H9 (cell line): ENCODE results near the gene SMAP1. TPM values are rescaled to one million over a fixed set of nuclear protein-coding genes. Genes with fewer than 3 reads are reported as not detected.

ENCODE experiments used
- DNase-seq: peaks from one replicate; pipeline ENCODE4 v3.0.0-alpha.2; 2017
- H2AFZ ChIP-seq: one replicate; pipeline ENCODE4 v1.6.1; 2013; ENCODE audit warnings: mild to moderate bottlenecking, low read length, control low read depth, moderate library complexity
- H2AK5ac ChIP-seq: 2 replicates; pipeline ENCODE4 v1.6.1; 2013; ENCODE audit warnings: low read length, control low read depth, mixed read lengths; ENCODE audit not compliant: insufficient read length
- H2BK120ac ChIP-seq: one replicate; pipeline ENCODE4 v1.6.1; 2013; ENCODE audit warnings: low read depth, mild to moderate bottlenecking, low read length, control low read depth, inconsistent platforms; ENCODE audit not compliant: poor library complexity, severe bottlenecking
- H2BK12ac ChIP-seq: 2 replicates; pipeline ENCODE4 v1.6.1; 2013; ENCODE audit warnings: low read length, control low read depth, mixed read lengths, low read depth; ENCODE audit not compliant: insufficient read length
- H2BK15ac ChIP-seq: 2 replicates; pipeline ENCODE4 v1.6.1; 2013; ENCODE audit warnings: low read depth, low read length, control low read depth
- H2BK20ac ChIP-seq: one replicate; pipeline ENCODE4 v1.6.1; 2013; ENCODE audit warnings: low read depth, mild to moderate bottlenecking, low read length, control low read depth, inconsistent platforms; ENCODE audit not compliant: poor library complexity, severe bottlenecking
- H2BK5ac ChIP-seq: 2 replicates; pipeline ENCODE4 v1.6.1; 2013; ENCODE audit warnings: low read length, control low read depth, mixed read lengths; ENCODE audit not compliant: insufficient read length
- H3K14ac ChIP-seq: 2 replicates; pipeline ENCODE4 v1.6.1; 2013; ENCODE audit warnings: low read length, control low read depth; ENCODE audit not compliant: insufficient read depth
- H3K18ac ChIP-seq: 2 replicates; pipeline ENCODE4 v1.6.1; 2013; ENCODE audit warnings: low read depth, mild to moderate bottlenecking, mixed read lengths, low read length, control low read depth; ENCODE audit not compliant: insufficient read length
- H3K23ac ChIP-seq: 2 replicates; pipeline ENCODE4 v1.6.1; 2013; ENCODE audit warnings: low read length, control low read depth, mixed read lengths, low read depth; ENCODE audit not compliant: insufficient read length
- H3K23me2 ChIP-seq: 2 replicates; pipeline ENCODE4 v1.6.1; 2013; ENCODE audit warnings: low read depth, mild to moderate bottlenecking, mixed read lengths, low read length, control low read depth; ENCODE audit not compliant: insufficient read length, poor library complexity, severe bottlenecking
- H3K27ac ChIP-seq: 2 replicates; pipeline ENCODE4 v1.5.1; 2013; ENCODE audit warnings: low read length, control low read depth, mixed read lengths, low read depth; ENCODE audit not compliant: insufficient read length
- H3K27me3 ChIP-seq: 2 replicates; pipeline ENCODE4 v1.6.1; 2013; ENCODE audit warnings: low read length, control low read depth, inconsistent platforms; ENCODE audit not compliant: insufficient read depth
- H3K4ac ChIP-seq: 2 replicates; pipeline ENCODE4 v1.6.1; 2013; ENCODE audit warnings: low read depth, mild to moderate bottlenecking, control low read depth, inconsistent platforms, low read length, moderate library complexity
- H3K4me1 ChIP-seq: 2 replicates; pipeline ENCODE4 v1.6.1; 2013; ENCODE audit warnings: low read length, control low read depth, inconsistent platforms; ENCODE audit not compliant: insufficient read depth
- H3K4me2 ChIP-seq: 2 replicates; pipeline ENCODE4 v1.6.1; 2013; ENCODE audit warnings: low read length, control low read depth, mixed read lengths; ENCODE audit not compliant: insufficient read length, insufficient read depth
- H3K56ac ChIP-seq: 2 replicates; pipeline ENCODE4 v1.6.1; 2013; ENCODE audit warnings: low read depth, mild to moderate bottlenecking, mixed read lengths, low read length, control low read depth; ENCODE audit not compliant: insufficient read length
- H3K79me1 ChIP-seq: 2 replicates; pipeline ENCODE4 v1.6.1; 2013; ENCODE audit warnings: low read depth, mild to moderate bottlenecking, moderate library complexity, low read length, control low read depth, inconsistent platforms; ENCODE audit not compliant: insufficient read depth, poor library complexity, severe bottlenecking
- H3K79me2 ChIP-seq: 2 replicates; pipeline ENCODE4 v1.6.1; 2013; ENCODE audit warnings: low read length, control low read depth, inconsistent platforms; ENCODE audit not compliant: insufficient read depth
- H3K9ac ChIP-seq: 2 replicates; pipeline ENCODE4 v1.6.1; 2013; ENCODE audit warnings: low read length, control low read depth, mixed read lengths; ENCODE audit not compliant: insufficient read length; ENCODE audit errors: extremely low read depth
- H3K9me3 ChIP-seq: one replicate; pipeline ENCODE4 v1.6.1; 2013; ENCODE audit warnings: low read depth, low read length, inconsistent platforms; ENCODE audit not compliant: control insufficient read depth
- H3T11ph ChIP-seq: one replicate; pipeline ENCODE4 v1.6.1; 2013; ENCODE audit warnings: mild to moderate bottlenecking, low read length, control low read depth, inconsistent platforms
- H4K20me1 ChIP-seq: one replicate; pipeline ENCODE4 v1.6.1; 2013; ENCODE audit not compliant: control insufficient read depth, insufficient read length, insufficient read depth
- H4K5ac ChIP-seq: 2 replicates; pipeline ENCODE4 v1.6.1; 2013; ENCODE audit warnings: low read depth, mild to moderate bottlenecking, mixed read lengths, low read length, control low read depth; ENCODE audit not compliant: insufficient read length
- H4K8ac ChIP-seq: replicated peaks from 2 replicates; pipeline ENCODE4 v1.6.1; 2013; ENCODE audit warnings: low read length, control low read depth, mixed read lengths, low read depth; ENCODE audit not compliant: insufficient read length
- H4K91ac ChIP-seq: 2 replicates; pipeline ENCODE4 v1.6.1; 2013; ENCODE audit warnings: low read depth, mild to moderate bottlenecking, moderate library complexity, mixed read lengths, low read length, control low read depth; ENCODE audit not compliant: insufficient read length
- H3K27ac Mint-ChIP-seq, 3 experiments: 2 replicates in 2 of 3; 3 replicates in 1 of 3; pipeline ENCODE4 v1.8.0; 2020 to 2021; ENCODE audit warnings: mixed read lengths in 3 of 3, mild to moderate bottlenecking in 1 of 3, moderate library complexity in 1 of 3
- H3K27me3 Mint-ChIP-seq: 2 replicates; pipeline ENCODE4 v1.8.0; 2021; ENCODE audit warnings: low read depth, mild to moderate bottlenecking, moderate library complexity, mixed read lengths
- H3K36me3 Mint-ChIP-seq, 3 experiments: 2 replicates in 2 of 3; 3 replicates in 1 of 3; pipeline ENCODE4 v1.8.0; 2020 to 2021; ENCODE audit warnings: low read depth in 3 of 3, mixed read lengths in 3 of 3; ENCODE audit not compliant: insufficient read depth in 1 of 3
- H3K4me1 Mint-ChIP-seq, 2 experiments: 2 replicates each; pipeline ENCODE4 v1.8.0; 2020; ENCODE audit warnings: mixed read lengths in 2 of 2
- H3K4me3 Mint-ChIP-seq, 2 experiments: 2 replicates in 1 of 2; 3 replicates in 1 of 2; pipeline ENCODE4 v1.8.0; 2020 to 2021; ENCODE audit warnings: mild to moderate bottlenecking in 2 of 2, mixed read lengths in 2 of 2, moderate library complexity in 1 of 2
- H3K9me3 Mint-ChIP-seq, 2 experiments: 2 replicates in 1 of 2; 3 replicates in 1 of 2; pipeline ENCODE4 v1.8.0; 2020; ENCODE audit warnings: mild to moderate bottlenecking in 2 of 2, mixed read lengths in 2 of 2, moderate library complexity in 1 of 2
- WGBS: extraction: QIAGEN DNeasy Blood & Tissue Kit; methylation state at CpG from one replicate; pipeline ENCODE4 v1.1.7; 2013; ENCODE audit warnings: missing lambda C conversion rate, low lambda C conversion rate, mixed read lengths; ENCODE audit not compliant: insufficient read length; ENCODE audit errors: extremely low coverage; 5-methylcytosine and 5-hydroxymethylcytosine counted together
- total RNA-seq: library from RNA; stranded (reverse); gene quantifications from 2 replicates; pipeline ENCODE4 v1.2.1, GENCODE V29; 2021
- TF ChIP-seq, protein P1 (sequence below): fragments of 200-600 bp; sonication (generic); conservative IDR thresholded peaks from 3 replicates; pipeline ENCODE4 v1.8.0; 2021; ENCODE audit warnings: antibody characterized with exemption, mild to moderate bottlenecking

Gene SMAP1
- total RNA-seq, 1 experiment from 2014 or later, result 29.3 TPM

DNA sequence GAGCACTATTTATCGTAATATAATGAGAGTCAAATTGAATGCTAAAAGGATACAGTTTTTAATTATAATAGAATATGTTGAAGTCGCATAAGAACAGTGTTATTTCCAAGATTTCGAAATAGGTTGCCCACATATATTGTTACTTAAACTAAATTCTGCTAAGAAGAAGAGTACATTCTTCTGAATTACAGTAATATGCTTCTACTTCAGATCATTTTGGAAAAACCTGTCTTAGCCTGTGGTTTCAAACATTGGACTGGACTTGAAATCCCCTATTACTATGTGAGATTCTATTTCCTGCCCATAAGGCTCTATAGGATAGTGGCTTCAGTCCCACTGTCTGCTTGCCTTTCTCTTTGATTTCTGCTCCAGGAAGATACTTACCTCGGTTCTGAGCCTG lies 152.0 kb downstream of the SMAP1 start:
- no peaks in the 10 kb centered on the region for H3K36me3 Mint-ChIP-seq
- H2BK15ac ChIP-seq, result no peak overlapping the region
- no peak overlapping the region for H2BK12ac ChIP-seq
- H3K4me1 ChIP-seq, result no peaks in the 10 kb centered on the region
- no peak for DNase-seq
- no peaks in the 10 kb centered on the region for H4K20me1 ChIP-seq
- H3K23ac ChIP-seq, result no peak overlapping the region
- no peaks in the 10 kb centered on the region for H3K4me1 Mint-ChIP-seq
- no peak overlapping the region for H2BK5ac ChIP-seq
- H3K9ac ChIP-seq, result no peak overlapping the region
- no peak overlapping the region for H2BK20ac ChIP-seq
- no peaks in the 10 kb centered on the region for H3K79me1 ChIP-seq
- H3K18ac ChIP-seq, result no peak overlapping the region
- H3K9me3 ChIP-seq, result no peaks in the 10 kb centered on the region
- H3T11ph ChIP-seq, result no peak overlapping the region
- no peak overlapping the region for H3K56ac ChIP-seq
- H2AK5ac ChIP-seq, result no peak overlapping the region
- H3K4me2 ChIP-seq, result no peak overlapping the region
- H2BK120ac ChIP-seq, result no peak overlapping the region
- no peaks in the 10 kb centered on the region for H3K27me3 Mint-ChIP-seq
- H3K14ac ChIP-seq, result no peak overlapping the region
- no peak overlapping the region for H3K4me3 Mint-ChIP-seq
- H2AFZ ChIP-seq, result no peak overlapping the region
- no peaks in the 10 kb centered on the region for H3K9me3 Mint-ChIP-seq
- H4K91ac ChIP-seq, result no peak overlapping the region
- no peak overlapping the region for H3K27ac ChIP-seq
- WGBS, result 100% methylated on average over 1 of the region's 4 CpGs
- no peaks in the 10 kb centered on the region for H3K23me2 ChIP-seq
- no peak overlapping the region for H4K8ac ChIP-seq
- no peak overlapping the region for H3K4ac ChIP-seq
- TF ChIP-seq, protein P1, sequence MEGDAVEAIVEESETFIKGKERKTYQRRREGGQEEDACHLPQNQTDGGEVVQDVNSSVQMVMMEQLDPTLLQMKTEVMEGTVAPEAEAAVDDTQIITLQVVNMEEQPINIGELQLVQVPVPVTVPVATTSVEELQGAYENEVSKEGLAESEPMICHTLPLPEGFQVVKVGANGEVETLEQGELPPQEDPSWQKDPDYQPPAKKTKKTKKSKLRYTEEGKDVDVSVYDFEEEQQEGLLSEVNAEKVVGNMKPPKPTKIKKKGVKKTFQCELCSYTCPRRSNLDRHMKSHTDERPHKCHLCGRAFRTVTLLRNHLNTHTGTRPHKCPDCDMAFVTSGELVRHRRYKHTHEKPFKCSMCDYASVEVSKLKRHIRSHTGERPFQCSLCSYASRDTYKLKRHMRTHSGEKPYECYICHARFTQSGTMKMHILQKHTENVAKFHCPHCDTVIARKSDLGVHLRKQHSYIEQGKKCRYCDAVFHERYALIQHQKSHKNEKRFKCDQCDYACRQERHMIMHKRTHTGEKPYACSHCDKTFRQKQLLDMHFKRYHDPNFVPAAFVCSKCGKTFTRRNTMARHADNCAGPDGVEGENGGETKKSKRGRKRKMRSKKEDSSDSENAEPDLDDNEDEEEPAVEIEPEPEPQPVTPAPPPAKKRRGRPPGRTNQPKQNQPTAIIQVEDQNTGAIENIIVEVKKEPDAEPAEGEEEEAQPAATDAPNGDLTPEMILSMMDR, result no peak
- no peaks in the 10 kb centered on the region for H3K27me3 ChIP-seq
- H3K27ac Mint-ChIP-seq, result no peak overlapping the region
- no peak overlapping the region for H4K5ac ChIP-seq
- H3K79me2 ChIP-seq, result no peaks in the 10 kb centered on the region
